Fibroblast of skin of abdomen (primary cell): Measurements from ENCODE around the gene MRGPRX4.

Experiments used
- DNase-seq: peaks from one replicate; pipeline ENCODE4 v3.0.0-alpha.2; 2013

MRGPRX4 gene

GRCh38 chr11:18221274-18221876 is 48.7 kb downstream of the MRGPRX4 start:
- no peak for DNase-seq

GRCh38 chr11:18222814-18223421 is 50.3 kb downstream of the MRGPRX4 start:
- no peak for DNase-seq
